ENCODE data around the gene VAMP4.

DNA sequence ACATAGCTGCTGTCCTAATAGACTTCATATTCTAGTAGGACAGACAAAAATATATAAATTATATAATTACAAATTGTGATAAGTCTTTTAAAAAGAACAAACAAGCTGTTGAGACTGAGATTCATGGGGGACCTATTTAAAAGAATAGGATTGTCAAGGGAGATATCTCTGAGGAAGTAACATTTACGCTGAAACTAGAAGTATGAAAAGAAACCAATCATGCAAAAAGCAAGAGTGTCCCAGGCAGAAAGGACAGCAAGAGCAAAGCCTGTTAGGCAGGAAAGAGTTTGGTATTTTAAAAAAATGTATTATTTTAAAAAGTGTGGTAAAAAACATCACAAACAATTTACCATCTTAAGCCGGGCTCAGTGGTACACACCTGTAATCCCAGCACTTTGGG is 30.4 kb upstream of the VAMP4 start:
- no peak for TF ChIP-seq POLR2A (IDR thresholded peaks at IDR 0.05)
- TF ChIP-seq, protein P1, sequence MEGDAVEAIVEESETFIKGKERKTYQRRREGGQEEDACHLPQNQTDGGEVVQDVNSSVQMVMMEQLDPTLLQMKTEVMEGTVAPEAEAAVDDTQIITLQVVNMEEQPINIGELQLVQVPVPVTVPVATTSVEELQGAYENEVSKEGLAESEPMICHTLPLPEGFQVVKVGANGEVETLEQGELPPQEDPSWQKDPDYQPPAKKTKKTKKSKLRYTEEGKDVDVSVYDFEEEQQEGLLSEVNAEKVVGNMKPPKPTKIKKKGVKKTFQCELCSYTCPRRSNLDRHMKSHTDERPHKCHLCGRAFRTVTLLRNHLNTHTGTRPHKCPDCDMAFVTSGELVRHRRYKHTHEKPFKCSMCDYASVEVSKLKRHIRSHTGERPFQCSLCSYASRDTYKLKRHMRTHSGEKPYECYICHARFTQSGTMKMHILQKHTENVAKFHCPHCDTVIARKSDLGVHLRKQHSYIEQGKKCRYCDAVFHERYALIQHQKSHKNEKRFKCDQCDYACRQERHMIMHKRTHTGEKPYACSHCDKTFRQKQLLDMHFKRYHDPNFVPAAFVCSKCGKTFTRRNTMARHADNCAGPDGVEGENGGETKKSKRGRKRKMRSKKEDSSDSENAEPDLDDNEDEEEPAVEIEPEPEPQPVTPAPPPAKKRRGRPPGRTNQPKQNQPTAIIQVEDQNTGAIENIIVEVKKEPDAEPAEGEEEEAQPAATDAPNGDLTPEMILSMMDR (IDR thresholded peaks at IDR 0.05) = no peak
- TF ChIP-seq POLR2AphosphoS5 (IDR thresholded peaks at IDR 0.05) = no peak
- TF ChIP-seq EP300 (IDR thresholded peaks at IDR 0.05) = no peak

Measured in stomach (tissue), 4 donors.